NCI-H146 treated with DMSO at 0.1 percent for 48 hours (cell line): ENCODE data around the gene DRD4.

Experiments
- DNase-seq: peaks from one replicate; lab custom pipeline; 2025; ENCODE audit not compliant: unreplicated experiment; lab: John Stamatoyannopoulos, UW

Gene DRD4

DNA sequence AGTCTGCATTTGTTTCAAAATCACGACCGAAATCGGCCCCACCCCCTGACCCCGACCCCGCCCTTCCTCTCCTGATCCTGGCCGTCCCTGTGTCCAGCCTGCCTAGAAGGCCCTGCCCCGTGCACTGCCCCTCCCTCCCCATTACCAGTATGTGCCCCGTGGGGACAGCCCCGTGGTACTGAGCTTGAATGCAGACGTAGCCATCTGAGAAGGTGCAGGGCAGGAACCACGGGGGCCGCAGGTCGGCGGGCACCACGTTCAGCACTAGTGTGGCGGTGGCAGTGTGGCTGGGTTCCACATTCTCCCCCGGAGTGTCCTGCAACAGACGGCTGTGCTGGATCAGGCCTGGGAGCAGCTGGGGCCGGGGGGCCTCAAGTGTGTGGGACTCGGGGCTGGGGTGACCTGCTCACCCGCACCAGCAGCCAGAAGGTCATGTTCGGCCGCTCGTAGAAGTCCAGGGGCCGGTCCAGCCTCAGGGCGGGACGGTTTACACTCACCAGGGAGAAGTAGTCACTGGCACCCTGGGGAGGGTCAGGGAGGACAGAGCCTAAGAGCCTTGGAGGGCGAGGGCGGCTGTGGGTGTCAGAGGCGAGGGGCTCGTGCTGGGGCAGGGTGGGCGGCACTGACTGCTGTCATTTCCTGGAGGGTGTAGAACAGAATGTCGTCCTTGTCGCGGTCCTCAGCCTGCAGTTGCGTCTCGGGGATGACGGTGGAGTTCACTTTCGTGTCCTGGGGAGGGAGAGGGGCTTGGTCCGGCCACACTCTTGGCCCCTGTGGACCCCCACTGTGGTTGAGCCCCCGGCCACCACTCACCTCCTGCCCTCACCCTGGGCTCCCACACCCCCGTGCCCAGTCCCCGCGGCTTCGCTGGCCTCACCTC is 15.9 kb upstream of the DRD4 start:
- no peak for DNase-seq

GRCh38 chr11:621838-622237 is 15.2 kb upstream of the DRD4 start:
- no peak for DNase-seq

GRCh38 chr11:623349-623869 is 13.7 kb upstream of the DRD4 start:
- no peak for DNase-seq

- DNase-seq = no peak
Observed at GRCh38 chr11:623999-624704, 12.9 kb upstream of the DRD4 start.

DNA sequence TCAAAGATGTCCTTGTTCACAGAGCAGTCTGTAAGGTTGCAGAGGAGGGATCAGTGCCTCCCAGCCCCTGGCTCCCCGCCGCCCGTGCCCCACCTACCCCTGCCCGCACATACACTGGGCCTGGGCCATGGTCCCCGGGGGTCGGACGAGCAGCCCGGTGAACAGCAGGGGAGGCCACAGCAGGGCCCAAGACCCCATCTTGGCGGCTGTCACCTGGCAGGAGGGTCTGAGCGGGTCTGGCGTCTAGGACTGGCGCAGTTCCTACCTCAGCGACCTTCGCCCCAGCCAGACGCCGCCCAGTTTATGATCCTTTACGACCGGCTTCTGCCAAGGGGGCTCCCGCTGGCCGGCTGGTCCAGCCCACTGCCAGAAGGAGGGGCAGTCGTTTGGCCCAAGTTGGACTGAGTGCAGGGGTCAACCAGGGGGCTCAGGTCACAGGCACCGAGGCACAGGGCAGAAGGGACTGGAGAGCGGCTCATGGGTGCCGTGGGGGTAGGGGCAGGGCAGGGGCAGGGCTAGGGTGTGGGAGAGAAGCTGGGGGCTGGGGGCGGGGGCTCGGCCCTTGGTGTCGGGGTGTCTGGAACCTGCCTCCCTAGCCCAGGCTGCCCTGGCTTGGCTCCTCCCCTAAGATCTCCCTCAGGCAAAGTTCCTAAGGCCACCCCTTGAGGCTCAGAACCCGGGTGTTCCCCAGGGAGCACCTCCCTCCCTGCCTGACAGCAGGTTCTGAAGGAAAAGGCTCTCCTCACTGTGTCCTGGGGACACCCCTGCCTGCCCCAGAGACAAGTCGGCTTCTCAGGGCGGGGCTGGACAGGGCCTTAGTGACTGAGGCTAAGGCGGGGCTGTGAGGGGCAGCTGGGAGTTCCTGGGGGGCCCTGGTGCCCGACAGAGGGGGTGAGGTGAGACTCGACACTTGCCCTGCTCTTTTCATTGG is 12.1 kb upstream of the DRD4 start, which contains the start of gene CDHR5:
CDHR5 (minus strand) TSS at position 251 of the 931 bp plus-strand sequence; CDS start at position 198, 53 bp downstream.
- no peak for DNase-seq

GRCh38 chr11:625636-626268 is 11.3 kb upstream of the DRD4 start:
- DNase-seq = no peak

GRCh38 chr11:626475-627307 is 10.4 kb upstream of the DRD4 start, which contains the start of gene SCT:
SCT (minus strand) TSS chr11:627181; CDS start chr11:627143, 38 bp downstream.
- no peak for DNase-seq

GRCh38 chr11:627308-627576 is 9.8 kb upstream of the DRD4 start:
- DNase-seq = no peak

DNA sequence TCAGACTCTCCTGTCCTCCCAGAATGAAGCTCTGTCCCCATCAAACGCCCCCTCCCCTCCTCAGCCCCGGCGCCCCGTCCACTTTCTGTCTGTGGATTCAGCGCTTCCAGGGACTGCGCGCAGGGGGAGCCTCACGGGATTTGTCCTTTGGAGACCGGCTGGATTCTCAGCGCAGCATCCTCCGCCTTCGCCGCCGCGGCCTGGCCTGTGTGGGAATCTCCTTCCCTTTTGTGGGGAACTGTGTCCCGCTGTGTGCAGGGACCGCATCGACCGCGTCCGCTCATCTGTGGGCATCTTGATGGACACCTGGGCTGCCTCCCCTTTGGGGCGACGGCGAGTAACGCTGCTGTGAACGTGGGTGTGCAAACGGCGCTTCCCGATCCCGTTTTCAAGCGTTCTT is 9.0 kb upstream of the DRD4 start:
- no peak for DNase-seq

- no peak for DNase-seq
Observed at GRCh38 chr11:629237-629583, 7.9 kb upstream of the DRD4 start.

DNA sequence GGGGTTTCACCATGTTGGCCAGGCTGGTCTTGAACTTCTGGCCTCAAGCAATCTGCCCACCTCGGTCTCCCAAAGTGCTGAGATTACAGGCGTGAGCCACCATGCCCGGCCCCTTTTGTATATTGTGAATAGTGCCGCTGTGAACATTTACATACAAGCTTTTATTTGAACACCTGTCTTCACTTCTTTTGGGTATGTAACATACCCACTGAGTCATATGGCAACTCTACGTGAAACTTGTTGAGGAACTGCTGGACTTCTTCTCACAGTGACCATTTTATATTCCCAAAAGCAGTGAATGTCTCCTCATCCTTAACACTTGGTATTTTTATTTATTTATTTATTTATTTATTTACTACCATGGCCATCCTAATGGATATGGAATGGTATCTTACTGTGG is 6.2 kb upstream of the DRD4 start:
- no peak for DNase-seq

GRCh38 chr11:635945-636510 is 1.0 kb upstream of the DRD4 start:
- no peak for DNase-seq

DNA sequence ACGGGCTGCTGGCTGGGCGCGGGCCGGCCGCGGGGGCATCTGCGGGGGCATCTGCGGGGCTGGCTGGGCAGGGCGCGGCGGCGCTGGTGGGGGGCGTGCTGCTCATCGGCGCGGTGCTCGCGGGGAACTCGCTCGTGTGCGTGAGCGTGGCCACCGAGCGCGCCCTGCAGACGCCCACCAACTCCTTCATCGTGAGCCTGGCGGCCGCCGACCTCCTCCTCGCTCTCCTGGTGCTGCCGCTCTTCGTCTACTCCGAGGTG is 194 bp downstream of the DRD4 start:
- no peak for DNase-seq

DNA sequence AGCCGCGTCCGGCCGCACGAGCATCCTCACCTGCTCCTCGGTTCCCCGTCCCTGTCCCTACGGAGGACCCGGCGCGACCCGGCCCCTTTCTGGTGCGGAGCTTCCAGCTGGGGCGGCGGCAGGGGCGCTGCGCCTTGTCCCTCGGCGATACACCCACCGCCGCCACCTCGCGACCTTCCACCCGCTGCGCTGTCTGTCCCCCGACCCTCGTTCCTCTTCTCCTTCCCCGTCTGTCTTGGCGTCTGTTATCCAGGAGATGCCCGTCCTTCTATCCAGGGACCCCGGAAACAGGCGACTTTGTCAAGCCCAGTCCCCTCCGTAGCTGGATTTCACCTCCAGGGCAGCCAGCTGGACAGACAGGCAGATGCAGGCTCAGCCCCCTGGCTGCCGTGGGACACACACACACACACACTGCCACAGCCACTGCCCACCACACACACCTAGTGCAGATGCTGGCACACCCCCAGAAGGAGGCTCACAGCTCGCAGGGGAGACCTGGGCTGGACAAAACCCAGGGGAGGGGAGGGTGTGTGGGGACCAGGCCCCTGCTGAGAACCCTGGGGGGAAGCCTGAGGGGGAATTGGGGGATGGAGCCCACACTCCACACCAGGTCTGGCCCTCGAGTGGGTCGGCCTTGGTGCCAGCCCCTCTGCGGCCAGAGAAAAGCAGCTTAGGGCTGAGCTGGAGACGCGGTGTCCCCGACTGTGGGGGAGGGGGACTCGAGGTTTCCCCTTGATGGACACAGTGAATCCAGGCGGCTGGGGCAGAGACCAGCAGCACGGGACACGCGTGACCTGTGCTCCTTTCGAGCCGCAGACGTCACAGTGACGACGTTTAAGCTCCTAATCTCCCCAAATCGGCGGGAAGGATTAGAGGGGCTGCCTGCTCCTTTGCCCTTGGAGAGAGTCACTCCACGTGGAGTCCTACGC is 788 bp downstream of the DRD4 start:
- no peak for DNase-seq

DNA sequence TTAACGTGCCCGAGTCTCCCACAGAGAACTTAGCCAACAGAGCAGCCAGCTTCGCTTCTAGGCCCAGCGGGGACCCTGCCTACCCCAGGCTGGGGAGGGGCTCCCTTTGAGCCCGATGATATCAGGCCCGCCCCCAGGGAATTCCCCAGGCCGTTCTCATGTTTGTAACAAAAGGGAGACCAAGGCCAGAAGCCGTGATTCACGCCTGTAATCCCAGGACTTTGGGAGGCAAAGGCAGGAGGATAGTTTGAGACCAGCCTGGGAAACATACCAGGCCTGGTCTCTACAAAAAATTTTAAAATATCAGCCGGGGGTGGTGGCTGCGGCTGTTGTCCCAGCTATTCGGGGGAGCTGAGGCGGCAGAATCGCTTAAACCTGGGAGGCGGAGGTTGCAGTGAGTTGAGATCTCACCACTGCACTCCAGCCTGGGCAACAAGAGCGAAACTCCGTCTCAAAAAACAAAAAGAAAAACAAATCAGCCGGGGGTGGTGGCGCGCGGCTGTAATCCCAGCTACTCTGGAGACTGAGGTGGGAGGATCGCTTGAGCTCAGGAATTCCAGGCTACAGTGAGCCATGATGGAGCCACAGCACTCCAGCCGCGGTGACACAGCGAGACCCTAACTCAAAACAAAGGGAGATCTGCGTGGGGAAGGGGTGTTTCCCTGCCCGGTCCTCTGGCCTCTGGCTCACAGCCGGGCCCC is 1.7 kb downstream of the DRD4 start:
- DNase-seq = no peak

- no peak for DNase-seq
Observed at GRCh38 chr11:639332-639955, 2.4 kb downstream of the DRD4 start.

DNA sequence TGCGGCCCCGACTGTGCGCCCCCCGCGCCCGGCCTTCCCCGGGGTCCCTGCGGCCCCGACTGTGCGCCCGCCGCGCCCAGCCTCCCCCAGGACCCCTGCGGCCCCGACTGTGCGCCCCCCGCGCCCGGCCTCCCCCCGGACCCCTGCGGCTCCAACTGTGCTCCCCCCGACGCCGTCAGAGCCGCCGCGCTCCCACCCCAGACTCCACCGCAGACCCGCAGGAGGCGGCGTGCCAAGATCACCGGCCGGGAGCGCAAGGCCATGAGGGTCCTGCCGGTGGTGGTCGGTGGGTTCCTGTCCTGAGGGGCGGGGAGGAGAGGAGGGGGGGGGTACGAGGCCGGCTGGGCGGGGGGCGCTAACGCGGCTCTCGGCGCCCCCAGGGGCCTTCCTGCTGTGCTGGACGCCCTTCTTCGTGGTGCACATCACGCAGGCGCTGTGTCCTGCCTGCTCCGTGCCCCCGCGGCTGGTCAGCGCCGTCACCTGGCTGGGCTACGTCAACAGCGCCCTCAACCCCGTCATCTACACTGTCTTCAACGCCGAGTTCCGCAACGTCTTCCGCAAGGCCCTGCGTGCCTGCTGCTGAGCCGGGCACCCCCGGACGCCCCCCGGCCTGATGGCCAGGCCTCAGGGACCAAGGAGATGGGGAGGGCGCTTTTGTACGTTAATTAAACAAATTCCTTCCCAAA is 3.1 kb downstream of the DRD4 start:
- DNase-seq = no peak
